HepG2 (cell line): Measurements from ENCODE around the gene THUMPD1. TPM values are rescaled to one million over a fixed set of nuclear protein-coding genes. Genes with fewer than 3 reads are reported as not detected.
A peak's percentile ranks its signal among the peaks of the same experiment; 100 is the strongest.

Experiments
- ATAC-seq: fragments of 200-7000 bp; cut with Tn5 transposase; 3 replicates; pipeline ENCODE4 v1.9.1; 2020; ENCODE audit warnings: mild to moderate bottlenecking, moderate library complexity
- BruUV-seq: library from RNA; stranded (reverse); fragments of 400-500 nt; replicated peaks from 2 replicates; lab custom pipeline; 2021; lab: Mats Ljungman, UMichigan
- CTCF ChIA-PET: fragments of 300-600 bp; formaldehyde crosslinking; extraction: SDS; loops from one replicate; lab custom pipeline; 2021; ENCODE audit warnings: low total read pairs, inconsistent platforms, low intra/inter-chr PET ratio; lab: Yijun Ruan, JAX
- POLR2A ChIA-PET: fragments of 350-600 bp; sonication (Branson Sonifier 250); formaldehyde crosslinking; loops from one replicate; lab custom pipeline; 2020; ENCODE audit warnings: antibody characterized with exemption, inconsistent platforms; lab: Yijun Ruan, JAX
- DNase-seq: peaks from one replicate; pipeline ENCODE4 v3.0.0-alpha.2; 2015; ENCODE audit warnings: low spot score
- FAIRE-seq: peaks from 3 replicates; lab custom pipeline; 2011; peaks lifted over from hg19 to GRCh38; lab: Jason Lieb, UNC
- H2AFZ ChIP-seq: one replicate; pipeline ENCODE4 v1.6.1; 2011; ENCODE audit warnings: low read length, inconsistent platforms
- H3K27ac ChIP-seq: fragments of 300-600 bp; 3 replicates; pipeline ENCODE4 v1.8.0; 2011; ENCODE audit warnings: mixed run types, mild to moderate bottlenecking, mixed read lengths, low read length, inconsistent platforms; ENCODE audit not compliant: insufficient read depth; ENCODE audit errors: extremely low read length
- H3K27me3 ChIP-seq, 2 experiments: fragments of 200-600 bp in 1 of 2; 2 replicates in 1 of 2; 3 replicates in 1 of 2; pipeline versions ENCODE4 v1.6.0 to v1.8.0; 2011; ENCODE audit warnings: low read length in 2 of 2, mild to moderate bottlenecking in 2 of 2, moderate library complexity in 2 of 2, inconsistent platforms in 1 of 2; ENCODE audit not compliant: insufficient read depth in 2 of 2, control insufficient read depth in 1 of 2
- H3K36me3 ChIP-seq, 2 experiments: fragments of 200-600 bp in 1 of 2; replicated peaks in 1 of 2; 2 replicates in 1 of 2; 3 replicates in 1 of 2; pipeline versions ENCODE4 v1.5.1 to v1.8.0; 2011; ENCODE audit warnings: low read length in 2 of 2, inconsistent platforms in 1 of 2; ENCODE audit not compliant: insufficient read depth in 2 of 2, control insufficient read depth in 1 of 2
- H3K4me1 ChIP-seq: 2 replicates; pipeline ENCODE4 v1.5.1; 2012; ENCODE audit warnings: low read length, inconsistent platforms; ENCODE audit not compliant: insufficient read depth
- H3K4me2 ChIP-seq: 2 replicates; pipeline ENCODE4 v1.6.0; 2011; ENCODE audit warnings: low read depth, low read length, inconsistent platforms
- H3K4me3 ChIP-seq, 3 experiments: fragments of 200-600 bp in 1 of 3; sonication (generic), shearing (Covaris generic) in 1 of 3; replicated peaks in 1 of 3; 2 replicates each; pipeline ENCODE4 v1.5.1; 2011 to 2016; ENCODE audit warnings: low read length in 3 of 3, inconsistent platforms in 2 of 3, low read depth in 2 of 3, mild to moderate bottlenecking in 2 of 3, control low read depth in 1 of 3, mixed read lengths in 1 of 3; ENCODE audit not compliant: insufficient read depth in 1 of 3
- H3K79me2 ChIP-seq: one replicate; pipeline ENCODE4 v1.6.1; 2011; ENCODE audit warnings: low read length, inconsistent platforms; ENCODE audit not compliant: insufficient read depth
- H3K9ac ChIP-seq: 2 replicates; pipeline ENCODE4 v1.6.0; 2011; ENCODE audit warnings: mild to moderate bottlenecking, low read depth, low read length, inconsistent platforms; ENCODE audit not compliant: insufficient read depth
- H3K9me3 ChIP-seq: 2 replicates; pipeline ENCODE4 v1.5.1; 2012; ENCODE audit warnings: mild to moderate bottlenecking, low read length
- H4K20me1 ChIP-seq: 2 replicates; pipeline ENCODE4 v1.6.0; 2011; ENCODE audit warnings: inconsistent platforms, mild to moderate bottlenecking, low read length, moderate library complexity; ENCODE audit not compliant: insufficient read depth
- DRAP1 ChIP-seq: IDR thresholded peaks from 2 replicates; pipeline ENCODE4 v1.6.1; 2016; ENCODE audit warnings: missing genetic modification reagents, missing compliant biosample characterization
- KDM1A ChIP-seq: IDR thresholded peaks from 2 replicates; pipeline ENCODE4 v1.6.1; 2016; ENCODE audit warnings: missing compliant biosample characterization
- MTF1 ChIP-seq: sonication (generic); formaldehyde crosslinking; IDR thresholded peaks from 2 replicates; pipeline ENCODE4 v1.5.0; 2020; ENCODE audit warnings: missing genetic modification reagents
- MZF1 ChIP-seq: sonication (generic); formaldehyde crosslinking; IDR thresholded peaks from 2 replicates; pipeline ENCODE4 v1.8.1; 2023; ENCODE audit warnings: mild to moderate bottlenecking, missing genetic modification reagents, borderline replicate concordance
- PBX3 ChIP-seq: sonication (generic); formaldehyde crosslinking; IDR thresholded peaks from 2 replicates; pipeline ENCODE4 v1.8.1; 2023; ENCODE audit warnings: missing genetic modification reagents, inconsistent platforms, borderline replicate concordance
- ZNF234 ChIP-seq: sonication (generic); formaldehyde crosslinking; conservative IDR thresholded peaks from 2 replicates; pipeline ENCODE4 v1.5.1; 2020; ENCODE audit warnings: mild to moderate bottlenecking, missing genetic modification reagents
- ZNF34 ChIP-seq: sonication (generic); formaldehyde crosslinking; IDR thresholded peaks from 2 replicates; pipeline ENCODE4 v1.4.0; 2020; ENCODE audit warnings: mild to moderate bottlenecking, missing genetic modification reagents, borderline replicate concordance
- ZNF597 ChIP-seq: sonication (generic); formaldehyde crosslinking; IDR thresholded peaks from 2 replicates; pipeline ENCODE4 v1.5.0; 2020; ENCODE audit warnings: missing genetic modification reagents
- WGBS: methylation state at CpG from one replicate; pipeline ENCODE4 v1.1.6; 2017; ENCODE audit warnings: low lambda C conversion rate; 5-methylcytosine and 5-hydroxymethylcytosine counted together
- in situ Hi-C: cut with HindIII; loops from 2 replicates; pipeline ENCODE4 v1.10.0; 2017; ENCODE audit warnings: low pct_unique_long_range_greater_than_20kb; ENCODE audit not compliant: extremely low pct_ligation_motif_present
- intact Hi-C: fragments of 100-400 bp; cut with micrococcal nuclease; formaldehyde crosslinking; loops from one replicate; pipeline ENCODE4 v1.10.0; 2022; ENCODE audit not compliant: unreplicated experiment
- polyA plus RNA-seq, 8 experiments: library from polyadenylated mRNA; depleted of rRNA in 3 of 8; stranded (reverse) in 7 of 8; unstranded in 1 of 8; fragments of >200 nt; fragmentation: Illumina TruSeq in 4 of 8; extraction: Trizol in 4 of 8; gene quantifications; 2 replicates each; pipeline versions ENCODE4 v1.2.1 to v1.2.3, GENCODE V29; 2011 to 2016; ENCODE audit warnings: low read depth in 4 of 8, missing spikeins in 1 of 8, mixed read lengths in 1 of 8; ENCODE audit not compliant: insufficient read depth in 1 of 8
- total RNA-seq, 5 experiments: library from RNA; depleted of rRNA; stranded (reverse); fragments of >200 nt; fragmentation: Illumina TruSeq; extraction: Trizol; gene quantifications; 2 replicates each; pipeline ENCODE4 v1.2.3, GENCODE V29; 2016; ENCODE audit warnings: low read depth in 1 of 5

Gene THUMPD1
- total and polyA plus RNA-seq, 2 of the 13 experiments (the other 11 are each of a cell fraction or from before 2014, with no cell fraction given): 22.7 to 69.1 TPM

GRCh38 chr16:20762404-20763123, 20.9 kb upstream of the THUMPD1 start:
- Histone ChIP-seq H3K27me3 (no peaks in the 10 kb centered on the region), H3K4me1 (peaks cover 33% of the 10 kb centered on the region), H3K9ac (no peak overlapping the region), H3K4me2 (no peak overlapping the region; the same call in 1 of the 2 replicates), H3K4me3 (no peak overlapping the region), H3K27ac (no peak overlapping the region), H3K36me3 (no peaks in the 10 kb centered on the region), H4K20me1 (no peaks in the 10 kb centered on the region), H3K79me2 (no peaks in the 10 kb centered on the region), H2AFZ (no peak overlapping the region), H3K9me3 (peaks cover 9% of the 10 kb centered on the region)
- ATAC-seq: no peak
- WGBS: 94% methylated on average over 3 of the region's 3 CpGs
- DNase-seq: no peak
- no peak for FAIRE-seq
- ChIA-PET CTCF (no interaction called here), POLR2A (interaction anchor here (1.9 to 2.6 kb wide), 2 partner anchors 22 to 44 kb away, joined by 13 to 23 read pairs; partner anchors contain the start of genes ERI2, REXO5 and THUMPD1)
- TF ChIP-seq MZF1 (CRISPR knock-in tag): no peak
- no peak for TF ChIP-seq PBX3 (CRISPR knock-in tag)
- TF ChIP-seq ZNF34 (CRISPR knock-in tag): no peak
- TF ChIP-seq MTF1 (CRISPR knock-in tag): no peak
- no peak for TF ChIP-seq ZNF234
- TF ChIP-seq ZNF597 (CRISPR knock-in tag): no peak
- peak; percentile 43; the same call in 1 of the 2 replicates for TF ChIP-seq KDM1A (CRISPR knock-in tag)
- TF ChIP-seq DRAP1 (CRISPR knock-in tag): no peak
- intact Hi-C loops (no loop called here), in situ Hi-C loops (no loop called here)
- BruUV-seq: no TSS peak
